K562 (cell line): ENCODE data around the gene ATP5MC3. TPM values are rescaled to one million over a fixed set of nuclear protein-coding genes. Genes with fewer than 3 reads are reported as not detected.

ENCODE experiments used
- ATAC-seq: fragments of 200-7000 bp; cut with Tn5 transposase; 3 replicates; pipeline ENCODE4 v1.9.1; 2020; ENCODE audit warnings: moderate library complexity
- BruUV-seq: library from RNA; stranded (reverse); fragments of 400-500 nt; replicated peaks from 2 replicates; lab custom pipeline; 2021; lab: Mats Ljungman, UMichigan
- CTCF ChIA-PET: fragments of 300-600 bp; formaldehyde crosslinking; extraction: SDS; loops from one replicate; lab custom pipeline; 2021; ENCODE audit warnings: low intra/inter-chr PET ratio; lab: Yijun Ruan, JAX
- POLR2A ChIA-PET: fragments of 300-600, 350-650 bp; sonication (Branson Sonifier 250); formaldehyde crosslinking; extraction: SDS; loops from one replicate; lab custom pipeline; 2021; ENCODE audit warnings: antibody characterized with exemption, inconsistent platforms; lab: Yijun Ruan, JAX
- DNase-seq, 4 experiments: peaks; one replicate each; pipeline versions ENCODE4 v3.0.0 to v3.0.0-alpha.2; 2011 to 2018; ENCODE audit warnings: low spot score in 3 of 4, mixed read lengths in 3 of 4; ENCODE audit errors: extremely low read depth in 1 of 4
- FAIRE-seq: peaks from 2 replicates; lab custom pipeline; 2011; peaks lifted over from hg19 to GRCh38; lab: Jason Lieb, UNC
- H2AFZ ChIP-seq: 2 replicates; pipeline ENCODE4 v1.6.0; 2011; ENCODE audit warnings: low read depth, low read length, control low read depth, inconsistent platforms
- H3K27ac ChIP-seq: fragments of 200-600 bp; 3 replicates; pipeline ENCODE4 v1.8.0; 2011; ENCODE audit warnings: low read depth, mild to moderate bottlenecking, control low read depth, inconsistent platforms, low read length, moderate library complexity, mixed read lengths; ENCODE audit errors: extremely low read depth
- H3K27me3 ChIP-seq, 2 experiments: fragments of 300-600 bp in 1 of 2; 2 replicates in 1 of 2; 3 replicates in 1 of 2; pipeline versions ENCODE4 v1.6.0 to v1.8.0; 2011; ENCODE audit warnings: inconsistent platforms in 2 of 2, low read length in 2 of 2, mild to moderate bottlenecking in 1 of 2, mixed read lengths in 1 of 2, moderate library complexity in 1 of 2; ENCODE audit not compliant: control insufficient read depth in 2 of 2, insufficient read depth in 2 of 2
- H3K36me3 ChIP-seq: fragments of 300-600 bp; 3 replicates; pipeline ENCODE4 v1.8.0; 2011; ENCODE audit warnings: mild to moderate bottlenecking, low read length, inconsistent platforms; ENCODE audit not compliant: control insufficient read depth, insufficient read depth
- H3K4me1 ChIP-seq, 2 experiments: fragments of 200-600 bp in 1 of 2; replicated peaks in 1 of 2; 2 replicates in 1 of 2; 3 replicates in 1 of 2; pipeline versions ENCODE4 v1.5.1 to v1.8.0; 2011; ENCODE audit warnings: inconsistent platforms in 2 of 2, low read length in 2 of 2, mild to moderate bottlenecking in 1 of 2, mixed read lengths in 1 of 2, moderate library complexity in 1 of 2; ENCODE audit not compliant: control insufficient read depth in 2 of 2, insufficient read depth in 2 of 2
- H3K4me2 ChIP-seq: 2 replicates; pipeline ENCODE4 v1.6.1; 2011; ENCODE audit warnings: low read length, control low read depth, inconsistent platforms, mixed read lengths; ENCODE audit not compliant: insufficient read depth
- H3K4me3 ChIP-seq: fragments of 200-600 bp; sonication (generic), shearing (Covaris generic); 2 replicates; pipeline ENCODE4 v1.5.1; 2016; ENCODE audit warnings: control low read depth, inconsistent platforms
- H3K79me2 ChIP-seq: fragments of 200-600 bp; 3 replicates; pipeline ENCODE4 v1.8.0; 2011; ENCODE audit warnings: low read length, inconsistent platforms; ENCODE audit not compliant: control insufficient read depth, insufficient read depth
- H3K9ac ChIP-seq, 2 experiments: 2 replicates each; pipeline versions ENCODE4 v1.6.0 to v1.6.1; 2011; ENCODE audit warnings: low read depth in 2 of 2, low read length in 2 of 2, control low read depth in 1 of 2, inconsistent platforms in 1 of 2, mild to moderate bottlenecking in 1 of 2, mixed read lengths in 1 of 2; ENCODE audit not compliant: insufficient read depth in 1 of 2
- H3K9me1 ChIP-seq: one replicate; pipeline ENCODE4 v1.6.0; 2011; ENCODE audit warnings: inconsistent platforms, mild to moderate bottlenecking, low read length, moderate library complexity; ENCODE audit not compliant: control insufficient read depth, insufficient read depth
- H3K9me3 ChIP-seq: replicated peaks from 2 replicates; pipeline ENCODE4 v1.5.1; 2011; ENCODE audit warnings: low read depth, low read length, inconsistent platforms; ENCODE audit not compliant: control insufficient read depth, insufficient read depth
- H4K20me1 ChIP-seq: replicated peaks from 2 replicates; pipeline ENCODE4 v1.6.1; 2011; ENCODE audit warnings: low read length, inconsistent platforms, mixed read lengths; ENCODE audit not compliant: control insufficient read depth, insufficient read depth
- FOXA1 ChIP-seq: fragments of 450-650 bp; IDR thresholded peaks from 2 replicates; pipeline ENCODE4 v1.6.1; 2016; ENCODE audit warnings: mild to moderate bottlenecking, borderline replicate concordance
- NELFE ChIP-seq: IDR thresholded peaks from 2 replicates; pipeline ENCODE4 v1.6.1; 2011; ENCODE audit warnings: mild to moderate bottlenecking; ENCODE audit not compliant: insufficient read depth, insufficient read length
- ZSCAN32 ChIP-seq: fragments of 450-650 bp; formaldehyde crosslinking; IDR thresholded peaks from 2 replicates; pipeline ENCODE4 v1.4.0; 2020; ENCODE audit warnings: mild to moderate bottlenecking, moderate library complexity
- WGBS: fragments of 100-300 bp; shearing (Covaris generic); methylation state at CpG from one replicate; pipeline ENCODE4 v1.1.6; 2016; ENCODE audit warnings: low coverage, mixed read lengths; ENCODE audit not compliant: insufficient coverage; ENCODE audit errors: missing lambda C conversion rate; 5-methylcytosine and 5-hydroxymethylcytosine counted together
- in situ Hi-C: fragments of 300-500 bp; cut with MboI; formaldehyde crosslinking; loops from 4 replicates; pipeline ENCODE4 v1.15.0; 2018; ENCODE audit warnings: inconsistent platforms, mixed read lengths
- intact Hi-C: fragments of 100-400 bp; cut with micrococcal nuclease; formaldehyde crosslinking; loops from 2 replicates; pipeline ENCODE4 v1.14.2; 2022
- polyA plus RNA-seq, 8 experiments: library from polyadenylated mRNA; depleted of rRNA in 4 of 8; stranded (reverse) in 5 of 8; unstranded in 3 of 8; fragments of >200 nt; fragmentation: Nextera tagmentation in 2 of 8; fragmentation: Illumina TruSeq in 1 of 8; extraction: Ambion mirVana in 2 of 8; extraction: Trizol in 1 of 8; gene quantifications; 2 replicates each; pipeline versions ENCODE4 v1.2.1 to v1.2.3, GENCODE V29; 2011 to 2014; ENCODE audit warnings: inconsistent platforms in 1 of 8, missing spikeins in 1 of 8
- total RNA-seq, 7 experiments: library from RNA; depleted of rRNA in 6 of 7; stranded (reverse); fragments of >200 nt in 6 of 7; fragmentation: Illumina TruSeq in 2 of 7; extraction: Trizol in 2 of 7; gene quantifications; 2 replicates each; pipeline versions ENCODE4 v1.2.1 to v1.2.3, GENCODE V29; 2011 to 2021; ENCODE audit warnings: low replicate concordance in 1 of 7
- TF ChIP-seq, protein P1 (sequence below): fragments of 250-450 bp; sonication (Bioruptor Pico); IDR thresholded peaks from 2 replicates; pipeline ENCODE4 v1.4.0; 2020; ENCODE audit warnings: mild to moderate bottlenecking, moderate library complexity

The ATP5MC3 gene
- total and polyA plus RNA-seq, 9 of the 15 experiments (the other 6 are each of a cell fraction or from before 2014, with no cell fraction given) = 423 to 2,565 (median 1,012) TPM

DNA sequence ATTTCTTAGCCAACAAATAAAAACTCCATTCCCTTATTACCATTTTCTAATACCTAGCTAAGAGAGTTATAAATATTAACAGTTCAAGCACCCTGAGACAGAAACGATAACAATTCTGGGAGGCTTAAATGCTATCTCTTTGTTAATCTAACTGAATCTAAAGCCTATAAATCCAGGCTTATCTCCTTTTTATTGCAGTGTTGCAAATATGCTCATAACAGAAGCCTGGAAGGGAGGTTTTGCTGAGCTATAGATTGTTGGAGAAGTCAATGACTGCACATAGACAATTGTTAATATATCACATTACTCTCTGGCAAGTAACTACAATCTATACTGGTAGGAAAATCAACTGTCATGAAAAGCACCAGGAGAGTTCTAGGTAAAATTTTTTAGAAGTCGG is 43.7 kb downstream of the ATP5MC3 start:
- no TSS peak for BruUV-seq
- no peak for ATAC-seq
- WGBS = 60% methylated on average over 2 of the region's 2 CpGs

More for the DNA sequence above, 43.7 kb downstream of the ATP5MC3 start:
- no peaks in the 10 kb centered on the region for H3K9me1 ChIP-seq
- H3K36me3 ChIP-seq = peaks cover 82% of the 10 kb centered on the region
- ChIA-PET CTCF (no interaction called here), POLR2A (interaction anchor here (0.6 to 2.0 kb wide), 8 partner anchors 9 to 31 kb away, joined by 3 to 8 read pairs (median 5); no protein-coding TSS in a partner anchor)
- peaks cover 78% of the 10 kb centered on the region for H3K79me2 ChIP-seq
- H3K27me3 ChIP-seq = no peaks in the 10 kb centered on the region
- no peaks in the 10 kb centered on the region; the same call in 1 of the 2 replicates for H4K20me1 ChIP-seq
- no peaks in the 10 kb centered on the region for H3K9me3 ChIP-seq
- TF ChIP-seq FOXA1 (no peak), ZSCAN32 (CRISPR knock-in tag) (no peak), NELFE (no peak)
- TF ChIP-seq, protein P1, sequence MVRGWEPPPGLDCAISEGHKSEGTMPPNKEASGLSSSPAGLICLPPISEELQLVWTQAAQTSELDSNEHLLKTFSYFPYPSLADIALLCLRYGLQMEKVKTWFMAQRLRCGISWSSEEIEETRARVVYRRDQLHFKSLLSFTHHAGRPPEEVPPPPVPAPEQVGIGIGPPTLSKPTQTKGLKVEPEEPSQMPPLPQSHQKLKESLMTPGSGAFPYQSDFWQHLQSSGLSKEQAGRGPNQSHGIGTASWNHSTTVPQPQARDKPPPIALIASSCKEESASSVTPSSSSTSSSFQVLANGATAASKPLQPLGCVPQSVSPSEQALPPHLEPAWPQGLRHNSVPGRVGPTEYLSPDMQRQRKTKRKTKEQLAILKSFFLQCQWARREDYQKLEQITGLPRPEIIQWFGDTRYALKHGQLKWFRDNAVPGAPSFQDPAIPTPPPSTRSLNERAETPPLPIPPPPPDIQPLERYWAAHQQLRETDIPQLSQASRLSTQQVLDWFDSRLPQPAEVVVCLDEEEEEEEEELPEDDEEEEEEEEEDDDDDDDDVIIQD = no peak
- no peak overlapping the region for H3K27ac ChIP-seq
- H3K4me1 ChIP-seq = no peaks in the 10 kb centered on the region
- intact Hi-C loops (no loop called here), in situ Hi-C loops (no loop called here)
- DNase-seq (no peak), FAIRE-seq (no peak)
- no peak overlapping the region for H2AFZ ChIP-seq
- no peak overlapping the region for H3K4me3 ChIP-seq
- H3K4me2 ChIP-seq = no peak overlapping the region
- no peak overlapping the region for H3K9ac ChIP-seq
